C1 segment of cervical spinal cord (tissue), 14 donors: ENCODE measurements around the gene AGO1.
"Not testable (repeated sequence)": the region's sequence is repeated elsewhere in the genome, so short reads cannot be mapped to it uniquely, and the experiment has no call there.

Source experiments
- DNase-seq, 14 donors: peaks; one replicate each; lab custom pipeline; 2025; lab: John Stamatoyannopoulos, UW

The AGO1 gene

DNA sequence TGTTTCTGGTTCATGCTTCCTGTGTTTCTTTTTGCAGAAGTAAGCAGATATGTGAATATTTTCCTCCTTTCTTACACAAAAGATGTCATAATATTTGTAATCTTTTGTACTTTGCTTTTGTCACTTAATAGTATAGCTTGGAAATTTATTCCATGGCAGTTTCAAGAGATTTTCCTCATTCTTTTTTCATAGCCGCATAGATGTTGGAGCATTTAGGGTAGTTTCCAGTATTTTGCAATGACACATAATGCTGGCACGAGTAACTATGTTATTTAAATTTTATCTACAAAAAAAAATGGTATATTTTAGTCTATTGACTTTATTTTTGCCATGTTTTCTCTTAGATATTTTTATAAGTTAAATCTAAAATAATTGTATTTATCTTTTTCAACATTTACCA is 88.6 kb downstream of the AGO1 start:
- no peak for DNase-seq

DNA sequence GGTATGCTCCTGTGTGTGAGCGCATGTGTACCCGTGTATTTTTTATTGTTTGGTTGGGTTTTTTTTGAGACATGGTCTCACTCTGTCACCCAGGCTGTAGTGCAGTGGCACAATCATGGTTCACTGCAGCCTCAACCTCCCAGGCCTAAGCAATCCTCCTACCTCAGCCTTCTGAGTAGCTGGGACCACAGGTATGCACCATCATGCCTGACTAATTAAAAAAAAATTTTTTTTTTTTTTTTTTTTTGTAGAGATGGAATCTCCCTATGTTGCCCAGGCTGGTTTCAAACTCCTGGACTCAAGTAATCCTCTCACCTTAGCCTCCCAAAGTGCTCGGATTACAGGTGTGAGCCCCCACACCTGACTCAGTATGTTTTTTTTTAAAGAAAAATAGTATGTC is 89.6 kb downstream of the AGO1 start:
- DNase-seq, result not testable (repeated sequence)

DNA sequence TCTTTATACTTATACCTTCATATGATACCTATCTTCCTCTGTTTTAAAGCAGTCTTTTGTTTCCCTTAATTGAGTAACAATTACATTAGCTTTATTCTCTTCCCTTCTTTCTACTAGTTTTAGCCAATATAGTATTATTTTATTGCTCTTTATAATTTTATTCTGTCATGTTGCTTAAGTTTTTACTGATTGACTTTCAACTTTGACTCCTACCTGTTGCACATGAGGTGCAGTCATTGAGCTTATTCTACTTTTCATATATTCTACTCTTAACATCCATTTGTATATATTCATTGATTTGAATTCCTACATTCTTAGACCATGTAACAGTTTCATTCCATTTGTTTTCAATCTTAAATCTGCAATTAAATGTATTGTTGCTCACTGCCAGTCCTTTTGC is 97.1 kb downstream of the AGO1 start:
- DNase-seq, result no peak
